Measurements from ENCODE around the gene KRTAP19-7.
A peak's percentile ranks its signal among the peaks of the same experiment; 100 is the strongest.

Gene KRTAP19-7

GRCh38 chr21:30561264-30561895, at the start of gene KRTAP19-7:
TSS of gene KRTAP19-7 (minus strand) at chr21:30561314. CDS start at chr21:30561289, 25 bp downstream.
- no peak for DNase-seq

GRCh38 chr21:30605968-30606367, 44.9 kb upstream of the KRTAP19-7 start:
- no peak for DNase-seq

GRCh38 chr21:30600787-30601186, 39.7 kb upstream of the KRTAP19-7 start, which contains the start of gene KRTAP22-1:
TSS of gene KRTAP22-1 (plus strand) at chr21:30601087.
- no peak for DNase-seq

- DNase-seq: no peak
These were observed 37.7 kb upstream of the KRTAP19-7 start, which contains the start of gene KRTAP6-2 for GRCh38 chr21:30598802-30599201. TSS of gene KRTAP6-2 (minus strand) at chr21:30598902. CDS start at chr21:30598874, 28 bp downstream.

GRCh38 chr21:30592140-30592539, 31.0 kb upstream of the KRTAP19-7 start, which contains the start of gene KRTAP6-3:
TSS of gene KRTAP6-3 (plus strand) at chr21:30592440. CDS start at chr21:30592446, 6 bp downstream.
- DNase-seq: no peak

GRCh38 chr21:30590297-30590696, 29.2 kb upstream of the KRTAP19-7 start, which contains the start of gene KRTAP22-2:
TSS of gene KRTAP22-2 (minus strand) at chr21:30590397.
- no peak for DNase-seq

- DNase-seq: no peak
These were observed 21.8 kb upstream of the KRTAP19-7 start for GRCh38 chr21:30582870-30583269.

- DNase-seq: no peak
These were observed 19.0 kb upstream of the KRTAP19-7 start for GRCh38 chr21:30580132-30580531.

GRCh38 chr21:30579346-30579745, 18.2 kb upstream of the KRTAP19-7 start:
- peak in 2 of 58 donors; percentile 2 to 15 for DNase-seq

- DNase-seq: peak in 1 of 58 donors; percentile 0
These were observed 16.7 kb upstream of the KRTAP19-7 start for GRCh38 chr21:30577766-30578165.

GRCh38 chr21:30567617-30568016, 6.5 kb upstream of the KRTAP19-7 start:
- DNase-seq: no peak

GRCh38 chr21:30563630-30564029, 2.5 kb upstream of the KRTAP19-7 start:
- DNase-seq: no peak

- DNase-seq: no peak
These were observed 2.0 kb upstream of the KRTAP19-7 start for GRCh38 chr21:30563072-30563471.

- no peak for DNase-seq
These were observed 843 bp upstream of the KRTAP19-7 start for GRCh38 chr21:30561957-30562356.

GRCh38 chr21:30555095-30555494, 6.0 kb downstream of the KRTAP19-7 start:
- no peak for DNase-seq

- DNase-seq: no peak
These were observed 8.3 kb downstream of the KRTAP19-7 start for GRCh38 chr21:30552782-30553181.

GRCh38 chr21:30541764-30542163, 19.4 kb downstream of the KRTAP19-7 start, which contains the start of gene KRTAP19-6:
TSS of gene KRTAP19-6 (minus strand) at chr21:30541864. CDS start at chr21:30541833, 31 bp downstream.
- DNase-seq: no peak

- DNase-seq: no peak
These were observed 42.2 kb downstream of the KRTAP19-7 start for GRCh38 chr21:30518876-30519275.

- DNase-seq: no peak
These were observed 45.4 kb downstream of the KRTAP19-7 start for GRCh38 chr21:30515681-30516080.
